GM19238 (cell line): ENCODE measurements around the gene OSBPL7.
"Not testable (repeated sequence)": the region's sequence is repeated elsewhere in the genome, so short reads cannot be mapped to it uniquely, and the experiment has no call there.

ENCODE experiments used
- DNase-seq: peaks from one replicate; pipeline ENCODE4 v3.0.0; 2011; ENCODE audit warnings: low spot score; ENCODE audit not compliant: insufficient read length

Gene OSBPL7

GRCh38 chr17:47774987-47775580, 46.5 kb downstream of the OSBPL7 start:
- no peak for DNase-seq

- DNase-seq, result no peak
These were observed 47.3 kb downstream of the OSBPL7 start for GRCh38 chr17:47774331-47774730.

- DNase-seq, result not testable (repeated sequence)
These were observed 47.9 kb downstream of the OSBPL7 start for GRCh38 chr17:47773649-47774048.

- no peak for DNase-seq
These were observed 57.5 kb downstream of the OSBPL7 start for GRCh38 chr17:47763913-47764582.

- DNase-seq, result no peak
These were observed 58.9 kb downstream of the OSBPL7 start for GRCh38 chr17:47762728-47763127.

GRCh38 chr17:47760409-47761140, 61.0 kb downstream of the OSBPL7 start:
- no peak for DNase-seq

GRCh38 chr17:47757386-47757785, 64.2 kb downstream of the OSBPL7 start:
- no peak for DNase-seq
